Hepatocyte (in vitro differentiated cells): ENCODE data around the gene OTOP2.

Source experiments
- CTCF ChIP-seq: fragments of 200-600 bp; sonication (generic); IDR thresholded peaks from 2 replicates; pipeline ENCODE4 v1.5.1; 2016; ENCODE audit warnings: antibody characterized with exemption, mild to moderate bottlenecking; ENCODE audit not compliant: poor library complexity
- EZH2 ChIP-seq: fragments of 200-600 bp; sonication (generic); IDR thresholded peaks from 2 replicates; pipeline ENCODE4 v1.6.1; 2016; ENCODE audit warnings: antibody characterized with exemption, mild to moderate bottlenecking, borderline replicate concordance

GRCh38 chr17:74960570-74961342, 36.7 kb downstream of the OTOP2 start:
- TF ChIP-seq CTCF (peak; percentile 57), EZH2 (no peak)
